HepG2 (cell line): Measurements from ENCODE around the gene NT5C2. TPM values are rescaled to one million over a fixed set of nuclear protein-coding genes. Genes with fewer than 3 reads are reported as not detected.

Experiments
- ATAC-seq: fragments of 200-7000 bp; cut with Tn5 transposase; 3 replicates; pipeline ENCODE4 v1.9.1; 2020; ENCODE audit warnings: mild to moderate bottlenecking, moderate library complexity
- BruUV-seq: library from RNA; stranded (reverse); fragments of 400-500 nt; replicated peaks from 2 replicates; lab custom pipeline; 2021; lab: Mats Ljungman, UMichigan
- CTCF ChIA-PET: fragments of 300-600 bp; formaldehyde crosslinking; extraction: SDS; loops from one replicate; lab custom pipeline; 2021; ENCODE audit warnings: low total read pairs, inconsistent platforms, low intra/inter-chr PET ratio; lab: Yijun Ruan, JAX
- POLR2A ChIA-PET: fragments of 350-600 bp; sonication (Branson Sonifier 250); formaldehyde crosslinking; loops from one replicate; lab custom pipeline; 2020; ENCODE audit warnings: antibody characterized with exemption, inconsistent platforms; lab: Yijun Ruan, JAX
- DNase-seq: peaks from one replicate; pipeline ENCODE4 v3.0.0-alpha.2; 2015; ENCODE audit warnings: low spot score
- FAIRE-seq: peaks from 3 replicates; lab custom pipeline; 2011; peaks lifted over from hg19 to GRCh38; lab: Jason Lieb, UNC
- H2AFZ ChIP-seq: one replicate; pipeline ENCODE4 v1.6.1; 2011; ENCODE audit warnings: low read length, inconsistent platforms
- H3K27ac ChIP-seq: fragments of 300-600 bp; 3 replicates; pipeline ENCODE4 v1.8.0; 2011; ENCODE audit warnings: mixed run types, mild to moderate bottlenecking, mixed read lengths, low read length, inconsistent platforms; ENCODE audit not compliant: insufficient read depth; ENCODE audit errors: extremely low read length
- H3K27me3 ChIP-seq, 2 experiments: fragments of 200-600 bp in 1 of 2; 2 replicates in 1 of 2; 3 replicates in 1 of 2; pipeline versions ENCODE4 v1.6.0 to v1.8.0; 2011; ENCODE audit warnings: low read length in 2 of 2, mild to moderate bottlenecking in 2 of 2, moderate library complexity in 2 of 2, inconsistent platforms in 1 of 2; ENCODE audit not compliant: insufficient read depth in 2 of 2, control insufficient read depth in 1 of 2
- H3K36me3 ChIP-seq, 2 experiments: fragments of 200-600 bp in 1 of 2; replicated peaks in 1 of 2; 2 replicates in 1 of 2; 3 replicates in 1 of 2; pipeline versions ENCODE4 v1.5.1 to v1.8.0; 2011; ENCODE audit warnings: low read length in 2 of 2, inconsistent platforms in 1 of 2; ENCODE audit not compliant: insufficient read depth in 2 of 2, control insufficient read depth in 1 of 2
- H3K4me1 ChIP-seq: 2 replicates; pipeline ENCODE4 v1.5.1; 2012; ENCODE audit warnings: low read length, inconsistent platforms; ENCODE audit not compliant: insufficient read depth
- H3K4me2 ChIP-seq: 2 replicates; pipeline ENCODE4 v1.6.0; 2011; ENCODE audit warnings: low read depth, low read length, inconsistent platforms
- H3K4me3 ChIP-seq, 3 experiments: fragments of 200-600 bp in 1 of 3; sonication (generic), shearing (Covaris generic) in 1 of 3; replicated peaks in 1 of 3; 2 replicates each; pipeline ENCODE4 v1.5.1; 2011 to 2016; ENCODE audit warnings: low read length in 3 of 3, inconsistent platforms in 2 of 3, low read depth in 2 of 3, mild to moderate bottlenecking in 2 of 3, control low read depth in 1 of 3, mixed read lengths in 1 of 3; ENCODE audit not compliant: insufficient read depth in 1 of 3
- H3K79me2 ChIP-seq: one replicate; pipeline ENCODE4 v1.6.1; 2011; ENCODE audit warnings: low read length, inconsistent platforms; ENCODE audit not compliant: insufficient read depth
- H3K9ac ChIP-seq: 2 replicates; pipeline ENCODE4 v1.6.0; 2011; ENCODE audit warnings: mild to moderate bottlenecking, low read depth, low read length, inconsistent platforms; ENCODE audit not compliant: insufficient read depth
- H3K9me3 ChIP-seq: 2 replicates; pipeline ENCODE4 v1.5.1; 2012; ENCODE audit warnings: mild to moderate bottlenecking, low read length
- H4K20me1 ChIP-seq: 2 replicates; pipeline ENCODE4 v1.6.0; 2011; ENCODE audit warnings: inconsistent platforms, mild to moderate bottlenecking, low read length, moderate library complexity; ENCODE audit not compliant: insufficient read depth
- HOXA9 ChIP-seq: sonication (generic); formaldehyde crosslinking; IDR thresholded peaks from 2 replicates; pipeline ENCODE4 v1.8.1; 2022; ENCODE audit warnings: missing genetic modification reagents, mild to moderate bottlenecking, moderate library complexity, borderline replicate concordance
- KDM3A ChIP-seq: IDR thresholded peaks from 2 replicates; pipeline ENCODE4 v1.6.1; 2018; ENCODE audit warnings: low read depth, missing compliant biosample characterization
- MZF1 ChIP-seq: sonication (generic); formaldehyde crosslinking; IDR thresholded peaks from 2 replicates; pipeline ENCODE4 v1.8.1; 2023; ENCODE audit warnings: mild to moderate bottlenecking, missing genetic modification reagents, borderline replicate concordance
- ZNF121 ChIP-seq: sonication (generic); formaldehyde crosslinking; IDR thresholded peaks from 2 replicates; pipeline ENCODE4 v1.5.0; 2020; ENCODE audit warnings: mild to moderate bottlenecking, missing genetic modification reagents
- ZNF557 ChIP-seq: sonication (generic); formaldehyde crosslinking; IDR thresholded peaks from 2 replicates; pipeline ENCODE4 v1.4.0; 2020; ENCODE audit warnings: missing genetic modification reagents
- WGBS: methylation state at CpG from one replicate; pipeline ENCODE4 v1.1.6; 2017; ENCODE audit warnings: low lambda C conversion rate; 5-methylcytosine and 5-hydroxymethylcytosine counted together
- in situ Hi-C: cut with HindIII; loops from 2 replicates; pipeline ENCODE4 v1.10.0; 2017; ENCODE audit warnings: low pct_unique_long_range_greater_than_20kb; ENCODE audit not compliant: extremely low pct_ligation_motif_present
- intact Hi-C: fragments of 100-400 bp; cut with micrococcal nuclease; formaldehyde crosslinking; loops from one replicate; pipeline ENCODE4 v1.10.0; 2022; ENCODE audit not compliant: unreplicated experiment
- polyA plus RNA-seq, 8 experiments: library from polyadenylated mRNA; depleted of rRNA in 3 of 8; stranded (reverse) in 7 of 8; unstranded in 1 of 8; fragments of >200 nt; fragmentation: Illumina TruSeq in 4 of 8; extraction: Trizol in 4 of 8; gene quantifications; 2 replicates each; pipeline versions ENCODE4 v1.2.1 to v1.2.3, GENCODE V29; 2011 to 2016; ENCODE audit warnings: low read depth in 4 of 8, missing spikeins in 1 of 8, mixed read lengths in 1 of 8; ENCODE audit not compliant: insufficient read depth in 1 of 8
- total RNA-seq, 5 experiments: library from RNA; depleted of rRNA; stranded (reverse); fragments of >200 nt; fragmentation: Illumina TruSeq; extraction: Trizol; gene quantifications; 2 replicates each; pipeline ENCODE4 v1.2.3, GENCODE V29; 2016; ENCODE audit warnings: low read depth in 1 of 5
- TF ChIP-seq, protein P1 (sequence below): sonication (generic); formaldehyde crosslinking; IDR thresholded peaks from 2 replicates; pipeline ENCODE4 v1.4.0; 2020; ENCODE audit warnings: missing genetic modification reagents, borderline replicate concordance

NT5C2 gene
- total and polyA plus RNA-seq, 2 of the 13 experiments (the other 11 are each of a cell fraction or from before 2014, with no cell fraction given) = 40.6 to 55.2 TPM

DNA sequence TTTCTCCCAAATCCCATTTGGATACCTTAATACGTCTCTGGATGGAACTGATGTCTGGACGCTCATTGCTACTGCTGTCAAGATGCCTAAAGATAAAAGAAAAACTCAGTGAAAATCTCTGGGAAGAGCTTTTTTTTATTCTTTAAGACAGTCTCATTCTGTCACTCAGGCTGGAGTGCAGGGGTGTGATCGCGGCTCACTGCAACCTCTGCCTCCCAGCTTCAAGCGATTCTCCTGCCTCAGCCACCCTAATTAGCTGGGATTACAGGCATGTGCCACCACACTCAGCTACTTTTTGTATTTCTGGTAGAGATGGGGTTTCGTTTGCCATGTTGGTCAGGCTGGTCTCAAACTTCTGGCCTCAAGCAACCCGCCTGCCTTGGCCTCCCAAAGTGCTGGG lies 102.2 kb downstream of the NT5C2 start:
- Histone ChIP-seq H3K27ac (no peak overlapping the region), H3K79me2 (no peaks in the 10 kb centered on the region), H3K4me3 (no peak overlapping the region), H3K9ac (no peak overlapping the region), H3K9me3 (no peaks in the 10 kb centered on the region), H3K4me1 (peaks cover 12% of the 10 kb centered on the region)
- in situ Hi-C loops = no loop called here
- BruUV-seq = no TSS peak
- TF ChIP-seq ZNF121 (CRISPR knock-in tag) = no peak
- TF ChIP-seq, all 625 proteins: peak for 0
- DNase-seq = no peak
- ChIA-PET POLR2A (interaction anchor here (0.7 kb wide), 1 partner anchor 139 kb away, joined by 3 read pairs; no protein-coding TSS in a partner anchor), CTCF (no interaction called here)
- 97% methylated on average over 7 of the region's 7 CpGs for WGBS
- Histone ChIP-seq H3K4me2 (no peak overlapping the region), H3K36me3 (peaks cover 24 to 67% of the 10 kb centered on the region in 2 experiments), H2AFZ (no peak overlapping the region), H4K20me1 (no peaks in the 10 kb centered on the region), H3K27me3 (no peaks in the 10 kb centered on the region)
- no peak for FAIRE-seq
- intact Hi-C loops = no loop called here
- no peak for ATAC-seq

DNA sequence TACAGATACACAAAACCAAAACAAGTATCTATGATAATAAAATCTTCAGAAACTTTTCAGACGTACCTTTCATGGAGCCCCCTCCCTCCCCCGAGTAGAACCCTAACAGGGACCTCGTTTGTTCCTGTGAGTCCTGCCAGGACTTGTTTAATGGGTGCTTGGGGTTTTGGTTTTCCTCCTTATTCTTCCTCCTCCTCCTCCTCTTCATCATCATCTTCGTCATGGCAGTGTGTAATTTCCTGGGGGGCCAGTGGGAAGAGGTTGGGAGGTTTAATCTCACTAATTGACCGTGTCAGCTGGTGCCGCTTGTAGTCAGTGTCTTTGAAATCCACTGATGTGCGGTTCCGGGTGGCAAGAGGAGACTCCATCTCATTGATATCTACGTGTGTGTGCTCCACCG lies 103.6 kb downstream of the NT5C2 start:
- CTCF ChIA-PET = no interaction called here
- H3K9ac ChIP-seq = no peak overlapping the region
- in situ Hi-C loops = loop anchor here (10.0 kb wide), 1 partner anchor 155 kb away; the partner anchor contains the start of gene RPEL1
- peaks cover 23 to 69% of the 10 kb centered on the region in 2 experiments for H3K36me3 ChIP-seq
- DNase-seq = no peak
- TF ChIP-seq, protein P1, sequence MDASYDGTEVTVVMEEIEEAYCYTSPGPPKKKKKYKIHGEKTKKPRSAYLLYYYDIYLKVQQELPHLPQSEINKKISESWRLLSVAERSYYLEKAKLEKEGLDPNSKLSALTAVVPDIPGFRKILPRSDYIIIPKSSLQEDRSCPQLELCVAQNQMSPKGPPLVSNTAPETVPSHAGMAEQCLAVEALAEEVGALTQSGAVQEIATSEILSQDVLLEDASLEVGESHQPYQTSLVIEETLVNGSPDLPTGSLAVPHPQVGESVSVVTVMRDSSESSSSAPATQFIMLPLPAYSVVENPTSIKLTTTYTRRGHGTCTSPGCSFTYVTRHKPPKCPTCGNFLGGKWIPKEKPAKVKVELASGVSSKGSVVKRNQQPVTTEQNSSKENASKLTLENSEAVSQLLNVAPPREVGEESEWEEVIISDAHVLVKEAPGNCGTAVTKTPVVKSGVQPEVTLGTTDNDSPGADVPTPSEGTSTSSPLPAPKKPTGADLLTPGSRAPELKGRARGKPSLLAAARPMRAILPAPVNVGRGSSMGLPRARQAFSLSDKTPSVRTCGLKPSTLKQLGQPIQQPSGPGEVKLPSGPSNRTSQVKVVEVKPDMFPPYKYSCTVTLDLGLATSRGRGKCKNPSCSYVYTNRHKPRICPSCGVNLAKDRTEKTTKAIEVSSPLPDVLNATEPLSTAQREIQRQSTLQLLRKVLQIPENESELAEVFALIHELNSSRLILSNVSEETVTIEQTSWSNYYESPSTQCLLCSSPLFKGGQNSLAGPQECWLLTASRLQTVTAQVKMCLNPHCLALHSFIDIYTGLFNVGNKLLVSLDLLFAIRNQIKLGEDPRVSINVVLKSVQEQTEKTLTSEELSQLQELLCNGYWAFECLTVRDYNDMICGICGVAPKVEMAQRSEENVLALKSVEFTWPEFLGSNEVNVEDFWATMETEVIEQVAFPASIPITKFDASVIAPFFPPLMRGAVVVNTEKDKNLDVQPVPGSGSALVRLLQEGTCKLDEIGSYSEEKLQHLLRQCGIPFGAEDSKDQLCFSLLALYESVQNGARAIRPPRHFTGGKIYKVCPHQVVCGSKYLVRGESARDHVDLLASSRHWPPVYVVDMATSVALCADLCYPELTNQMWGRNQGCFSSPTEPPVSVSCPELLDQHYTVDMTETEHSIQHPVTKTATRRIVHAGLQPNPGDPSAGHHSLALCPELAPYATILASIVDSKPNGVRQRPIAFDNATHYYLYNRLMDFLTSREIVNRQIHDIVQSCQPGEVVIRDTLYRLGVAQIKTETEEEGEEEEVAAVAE (CRISPR knock-in tag) = no peak
- TF ChIP-seq MZF1 = no peak
- no peak for TF ChIP-seq ZNF557 (CRISPR knock-in tag)
- TF ChIP-seq KDM3A = no peak
- no peak for TF ChIP-seq HOXA9 (CRISPR knock-in tag)
- TF ChIP-seq, all 625 proteins: peak for 0
- Histone ChIP-seq H3K9me3 (no peaks in the 10 kb centered on the region), H3K4me2 (no peak overlapping the region), H3K27ac (no peak overlapping the region), H4K20me1 (no peaks in the 10 kb centered on the region), H3K79me2 (no peaks in the 10 kb centered on the region), H2AFZ (no peak overlapping the region), H3K4me1 (peaks cover 23% of the 10 kb centered on the region), H3K4me3 (no peak overlapping the region), H3K27me3 (no peaks in the 10 kb centered on the region)
- no peak for ATAC-seq
- FAIRE-seq = no peak
- 91% methylated on average over 10 of the region's 10 CpGs for WGBS
- intact Hi-C loops = no loop called here
- BruUV-seq = no TSS peak
- POLR2A ChIA-PET = no interaction called here
